ENCODE measurements around the gene ADAMTS4.

The ADAMTS4 gene

GRCh38 chr1:161138431-161138830 lies 60.4 kb downstream of the ADAMTS4 start:
- DNase-seq = no peak

DNA sequence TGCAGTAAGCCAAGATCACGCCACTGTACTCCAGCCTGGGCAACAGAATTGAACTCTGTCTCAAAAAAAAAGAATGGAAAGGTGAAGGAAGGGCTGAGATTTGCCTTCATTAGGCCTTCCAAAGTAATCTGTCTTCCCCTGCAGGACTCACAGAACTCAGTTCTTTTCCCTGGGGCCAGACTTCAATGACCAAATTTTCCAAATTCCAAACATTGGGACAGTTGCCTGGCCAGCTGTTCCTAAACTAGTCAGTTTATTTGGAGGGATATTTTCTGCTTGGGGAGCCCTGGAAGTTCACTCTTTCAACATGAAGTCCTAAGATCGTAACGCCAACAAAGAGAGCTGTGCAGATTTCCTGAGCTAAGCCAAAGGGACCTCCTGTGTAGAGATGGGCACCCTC lies 61.0 kb downstream of the ADAMTS4 start:
- DNase-seq = no peak

Data from fibroblast of skin of right quadriceps (primary cell).